NCI-H2081 (cell line): ENCODE measurements around the gene TNFAIP6.

Experiments
- DNase-seq, 2 experiments: peaks; one replicate each; lab custom pipeline; 2025; lab: John Stamatoyannopoulos, UW

TNFAIP6 gene

GRCh38 chr2:151359768-151360461, 2.5 kb downstream of the TNFAIP6 start:
- DNase-seq = no peak

- DNase-seq = no peak
Observed at GRCh38 chr2:151361674-151362370, 4.4 kb downstream of the TNFAIP6 start.

- DNase-seq = no peak
Observed at GRCh38 chr2:151363709-151364108, 6.3 kb downstream of the TNFAIP6 start.

GRCh38 chr2:151367571-151367970, 10.2 kb downstream of the TNFAIP6 start:
- no peak for DNase-seq

- no peak for DNase-seq
Observed at GRCh38 chr2:151374436-151374835, 17.0 kb downstream of the TNFAIP6 start.

- no peak for DNase-seq
Observed at GRCh38 chr2:151379169-151379568, 21.8 kb downstream of the TNFAIP6 start.

GRCh38 chr2:151380580-151381235, 23.3 kb downstream of the TNFAIP6 start:
- no peak for DNase-seq

GRCh38 chr2:151381266-151381665, 23.9 kb downstream of the TNFAIP6 start:
- no peak for DNase-seq

GRCh38 chr2:151388011-151388410, 30.6 kb downstream of the TNFAIP6 start:
- DNase-seq = no peak

- DNase-seq = no peak
Observed at GRCh38 chr2:151391436-151391835, 34.0 kb downstream of the TNFAIP6 start.

- no peak for DNase-seq
Observed at GRCh38 chr2:151394509-151394908, 37.1 kb downstream of the TNFAIP6 start.

GRCh38 chr2:151395509-151396374, 38.4 kb downstream of the TNFAIP6 start:
- no peak for DNase-seq

GRCh38 chr2:151399981-151400380, 42.6 kb downstream of the TNFAIP6 start:
- no peak for DNase-seq

- no peak for DNase-seq
Observed at GRCh38 chr2:151401149-151401548, 43.8 kb downstream of the TNFAIP6 start.

GRCh38 chr2:151403914-151404313, 46.5 kb downstream of the TNFAIP6 start:
- no peak for DNase-seq

- DNase-seq = no peak
Observed at GRCh38 chr2:151405376-151405775, 48.0 kb downstream of the TNFAIP6 start.

GRCh38 chr2:151407281-151407680, 49.9 kb downstream of the TNFAIP6 start:
- DNase-seq = no peak

- no peak for DNase-seq
Observed at GRCh38 chr2:151408788-151409600, 51.6 kb downstream of the TNFAIP6 start.

GRCh38 chr2:151409601-151410484, 52.5 kb downstream of the TNFAIP6 start, which contains the start of gene RIF1:
RIF1 (plus strand) TSS chr2:151409902; CDS start chr2:151410424, 522 bp downstream.
- peak; percentile 90 to 94 for DNase-seq

- peak; percentile 39 to 57 for DNase-seq
Observed at GRCh38 chr2:151410485-151410834, 53.1 kb downstream of the TNFAIP6 start.
